ENCODE results near the gene ITPR3.

Gene ITPR3

GRCh38 chr6:33689148-33689494 lies 68.0 kb downstream of the ITPR3 start:
- DNase-seq, result no peak

- DNase-seq, result no peak
Observed at GRCh38 chr6:33689879-33690278, 68.8 kb downstream of the ITPR3 start.

GRCh38 chr6:33690766-33691165 lies 69.6 kb downstream of the ITPR3 start:
- no peak for DNase-seq

- no peak for DNase-seq
Observed at GRCh38 chr6:33691456-33692077, 70.4 kb downstream of the ITPR3 start.

GRCh38 chr6:33692078-33692759 lies 71.1 kb downstream of the ITPR3 start:
- DNase-seq, result peak; percentile 93

- DNase-seq, result no peak
Observed at GRCh38 chr6:33692760-33693158, 71.6 kb downstream of the ITPR3 start.

GRCh38 chr6:33693186-33694105 lies 72.3 kb downstream of the ITPR3 start:
- DNase-seq, result no peak

- DNase-seq, result peak; percentile 31
Observed at GRCh38 chr6:33694401-33694931, 73.3 kb downstream of the ITPR3 start.

- DNase-seq, result no peak
Observed at GRCh38 chr6:33694977-33695376, 73.9 kb downstream of the ITPR3 start.

GRCh38 chr6:33695451-33695887 lies 74.3 kb downstream of the ITPR3 start:
- DNase-seq, result no peak

- DNase-seq, result no peak
Observed at GRCh38 chr6:33696076-33696475, 75.0 kb downstream of the ITPR3 start.

GRCh38 chr6:33696548-33697518 lies 75.7 kb downstream of the ITPR3 start:
- DNase-seq, result peak; percentile 58

GRCh38 chr6:33697845-33698244 lies 76.7 kb downstream of the ITPR3 start:
- DNase-seq, result no peak

GRCh38 chr6:33698494-33698893 lies 77.4 kb downstream of the ITPR3 start:
- DNase-seq, result no peak

- no peak for DNase-seq
Observed at GRCh38 chr6:33699131-33699530, 78.0 kb downstream of the ITPR3 start.

- no peak for DNase-seq
Observed at GRCh38 chr6:33699739-33700138, 78.6 kb downstream of the ITPR3 start.

- peak; percentile 46 for DNase-seq
Observed at GRCh38 chr6:33700391-33701050, 79.4 kb downstream of the ITPR3 start.

- peak; percentile 54 for DNase-seq
Observed at GRCh38 chr6:33702345-33702977, 81.3 kb downstream of the ITPR3 start.

- DNase-seq, result no peak
Observed at GRCh38 chr6:33704215-33705066, 83.3 kb downstream of the ITPR3 start.

GRCh38 chr6:33705268-33705885 lies 84.3 kb downstream of the ITPR3 start:
- DNase-seq, result no peak

Measured in NCI-H226 (cell line).